Vagina (tissue), 2 donors: Measurements from ENCODE around the gene VMO1. TPM values are rescaled to one million over a fixed set of nuclear protein-coding genes. Genes with fewer than 3 reads are reported as not detected.
A peak's percentile ranks its signal among the peaks of the same experiment; 100 is the strongest.

ENCODE experiments used
- DNase-seq, 2 donors: peaks; one replicate each; pipeline ENCODE4 v3.0.0-alpha.2; 2017; ENCODE audit errors: extremely low spot score in 2 of 2
- H3K27ac ChIP-seq: fragments of 200-600 bp; sonication (generic); one replicate; pipeline ENCODE4 v1.5.1; 2019
- H3K27me3 ChIP-seq: fragments of 200-600 bp; sonication (generic); one replicate; pipeline ENCODE4 v1.5.1; 2019
- H3K36me3 ChIP-seq, 2 donors: fragments of 200-600 bp; sonication (generic); one replicate each; pipeline ENCODE4 v1.5.1; 2017 to 2019
- H3K4me1 ChIP-seq: fragments of 200-600 bp; sonication (generic); one replicate; pipeline ENCODE4 v1.5.1; 2019
- H3K4me3 ChIP-seq, 2 donors: fragments of 200-600 bp; sonication (generic); 1 replicate in 1 of 2; 2 replicates in 1 of 2; pipeline ENCODE4 v1.5.1; 2016 to 2019
- H3K9me3 ChIP-seq: fragments of 200-600 bp; sonication (generic); one replicate; pipeline ENCODE4 v1.5.1; 2019
- CTCF ChIP-seq, 3 experiments: fragments of 450-650 bp in 2 of 3; fragments of 200-600 bp in 1 of 3; sonication (generic) in 1 of 3; IDR thresholded peaks; one replicate each; pipeline ENCODE4 v1.5.1; 2017 to 2019; ENCODE audit warnings: antibody characterized with exemption in 3 of 3, mild to moderate bottlenecking in 2 of 3, moderate library complexity in 2 of 3
- POLR2A ChIP-seq, 2 donors: fragments of 450-650 bp; IDR thresholded peaks; one replicate each; pipeline ENCODE4 v1.6.1; 2017; ENCODE audit warnings: antibody characterized with exemption in 2 of 2, mild to moderate bottlenecking in 2 of 2, moderate library complexity in 2 of 2
- POLR2AphosphoS5 ChIP-seq, 2 donors: sonication (generic); formaldehyde crosslinking; IDR thresholded peaks; one replicate each; pipeline ENCODE4 v1.9.0; 2017; ENCODE audit warnings: antibody characterized with exemption in 2 of 2, mild to moderate bottlenecking in 2 of 2, low read depth in 1 of 2; ENCODE audit not compliant: insufficient read depth in 1 of 2
- intact Hi-C: fragments of 100-400 bp; cut with DNase I; formaldehyde crosslinking; loops from one replicate; pipeline ENCODE4 v1.15.1; 2023
- total RNA-seq: library from RNA; depleted of rRNA; stranded (reverse); fragments of >200 nt; gene quantifications from one replicate; pipeline ENCODE4 v1.2.3, GENCODE V29; 2016

The VMO1 gene
- total RNA-seq, 1 donor from 2014 or later: 12.5 TPM

- H3K27ac ChIP-seq: no peak overlapping the region
- no peak for DNase-seq
- H3K9me3 ChIP-seq: no peaks in the 10 kb centered on the region
- peaks cover 4% of the 10 kb centered on the region for H3K27me3 ChIP-seq
- H3K4me1 ChIP-seq: peaks cover 28% of the 10 kb centered on the region
- H3K4me3 ChIP-seq: no peak overlapping the region
- no peaks in the 10 kb centered on the region for H3K36me3 ChIP-seq
- no peak for TF ChIP-seq POLR2A (IDR thresholded peaks at IDR 0.05)
- no peak for TF ChIP-seq POLR2AphosphoS5 (IDR thresholded peaks at IDR 0.05; ENCODE audit: insufficient read depth in 1 of 2, low read depth in 1 of 2)
- no peak for TF ChIP-seq CTCF (IDR thresholded peaks at IDR 0.05)
- intact Hi-C loops: no loop called here
These were observed 43.5 kb downstream of the VMO1 start for GRCh38 chr17:4742629-4743028.

GRCh38 chr17:4742133-4742532, 44.0 kb downstream of the VMO1 start:
- Histone ChIP-seq H3K4me1 (peaks cover 28% of the 10 kb centered on the region), H3K27ac (no peak overlapping the region), H3K27me3 (peaks cover 4% of the 10 kb centered on the region), H3K36me3 (no peaks in the 10 kb centered on the region), H3K4me3 (no peak overlapping the region), H3K9me3 (no peaks in the 10 kb centered on the region)
- no peak for DNase-seq
- TF ChIP-seq POLR2AphosphoS5 (IDR thresholded peaks at IDR 0.05; ENCODE audit: insufficient read depth in 1 of 2, low read depth in 1 of 2): no peak
- TF ChIP-seq CTCF (IDR thresholded peaks at IDR 0.05): no peak
- no peak for TF ChIP-seq POLR2A (IDR thresholded peaks at IDR 0.05)
- intact Hi-C loops: no loop called here

GRCh38 chr17:4741544-4741943, 44.6 kb downstream of the VMO1 start:
- Histone ChIP-seq H3K27me3 (peaks cover 4% of the 10 kb centered on the region), H3K36me3 (no peaks in the 10 kb centered on the region), H3K4me3 (no peak overlapping the region), H3K27ac (no peak overlapping the region), H3K4me1 (peaks cover 28% of the 10 kb centered on the region), H3K9me3 (no peaks in the 10 kb centered on the region)
- no peak for DNase-seq
- TF ChIP-seq POLR2AphosphoS5 (IDR thresholded peaks at IDR 0.05; ENCODE audit: insufficient read depth in 1 of 2, low read depth in 1 of 2) (no peak), CTCF (IDR thresholded peaks at IDR 0.05) (no peak), POLR2A (IDR thresholded peaks at IDR 0.05) (no peak)
- intact Hi-C loops: no loop called here

- intact Hi-C loops: no loop called here
These were observed 45.6 kb downstream of the VMO1 start for GRCh38 chr17:4740584-4740983.

GRCh38 chr17:4740025-4740351, 46.2 kb downstream of the VMO1 start:
- DNase-seq: no peak
- H3K27ac ChIP-seq: peak overlapping the region; percentile 34
- no peaks in the 10 kb centered on the region for H3K27me3 ChIP-seq
- TF ChIP-seq CTCF (IDR thresholded peaks at IDR 0.05) (no peak), POLR2AphosphoS5 (IDR thresholded peaks at IDR 0.05; ENCODE audit: insufficient read depth in 1 of 2, low read depth in 1 of 2) (no peak), POLR2A (IDR thresholded peaks at IDR 0.05) (no peak)
- no peaks in the 10 kb centered on the region for H3K36me3 ChIP-seq
- H3K4me1 ChIP-seq: peaks cover 19% of the 10 kb centered on the region
- intact Hi-C loops: no loop called here
- H3K9me3 ChIP-seq: no peaks in the 10 kb centered on the region
- H3K4me3 ChIP-seq: peak overlapping the region; percentile 62 to 65

More at GRCh38 chr17:4740584-4740983, 45.6 kb downstream of the VMO1 start:
- Histone ChIP-seq H3K27ac (no peak overlapping the region), H3K4me1 (peaks cover 25% of the 10 kb centered on the region), H3K4me3 (no peak overlapping the region), H3K9me3 (no peaks in the 10 kb centered on the region), H3K36me3 (no peaks in the 10 kb centered on the region), H3K27me3 (peaks cover 2% of the 10 kb centered on the region)
- no peak for TF ChIP-seq POLR2AphosphoS5 (IDR thresholded peaks at IDR 0.05; ENCODE audit: insufficient read depth in 1 of 2, low read depth in 1 of 2)
- TF ChIP-seq POLR2A (IDR thresholded peaks at IDR 0.05): no peak
- no peak for TF ChIP-seq CTCF (IDR thresholded peaks at IDR 0.05)
- no peak for DNase-seq
